ENCODE measurements around the gene IL37.

IL37 gene

GRCh38 chr2:112921982-112922381 lies 11.0 kb downstream of the IL37 start:
- no peaks in the 10 kb centered on the region for H3K79me2 ChIP-seq (ENCODE audit: insufficient read depth, low read depth)
- H4K20me1 ChIP-seq (ENCODE audit: insufficient read depth): no peaks in the 10 kb centered on the region
- TF ChIP-seq CTCF (conservative IDR thresholded peaks at IDR 0.05; ENCODE audit: low read depth, low read length): no peak
- H3K9ac ChIP-seq: no peak overlapping the region
- no peak overlapping the region for H3K4me2 ChIP-seq
- H3K27ac ChIP-seq: no peak overlapping the region
- no peaks in the 10 kb centered on the region for H3K36me3 ChIP-seq (ENCODE audit: insufficient read depth)
- H3K4me1 ChIP-seq (ENCODE audit: low read depth, poor library complexity, severe bottlenecking): no peaks in the 10 kb centered on the region
- H3K27me3 ChIP-seq (ENCODE audit: insufficient read depth, low read depth): no peaks in the 10 kb centered on the region
- no peak overlapping the region for H3K4me3 ChIP-seq (IDR thresholded peaks at IDR 0.05; ENCODE audit: insufficient read depth, low read depth, low read length)
- H2AFZ ChIP-seq (ENCODE audit: low read depth): no peak overlapping the region

- Histone ChIP-seq H3K4me2 (no peak overlapping the region), H3K79me2 (ENCODE audit: insufficient read depth, low read depth) (no peaks in the 10 kb centered on the region), H3K27ac (no peak overlapping the region), H4K20me1 (ENCODE audit: insufficient read depth) (no peaks in the 10 kb centered on the region), H3K27me3 (ENCODE audit: insufficient read depth, low read depth) (no peaks in the 10 kb centered on the region), H3K4me1 (ENCODE audit: low read depth, poor library complexity, severe bottlenecking) (no peaks in the 10 kb centered on the region), H2AFZ (ENCODE audit: low read depth) (no peak overlapping the region), H3K4me3 (IDR thresholded peaks at IDR 0.05; ENCODE audit: insufficient read depth, low read depth, low read length) (no peak overlapping the region), H3K36me3 (ENCODE audit: insufficient read depth) (no peaks in the 10 kb centered on the region), H3K9ac (no peak overlapping the region)
- TF ChIP-seq CTCF (conservative IDR thresholded peaks at IDR 0.05; ENCODE audit: low read depth, low read length): no peak
Measured at GRCh38 chr2:112923237-112923966, 12.4 kb downstream of the IL37 start.

- TF ChIP-seq CTCF (conservative IDR thresholded peaks at IDR 0.05; ENCODE audit: low read depth, low read length): no peak
- no peaks in the 10 kb centered on the region for H3K79me2 ChIP-seq (ENCODE audit: insufficient read depth, low read depth)
- H4K20me1 ChIP-seq (ENCODE audit: insufficient read depth): no peaks in the 10 kb centered on the region
- H3K4me1 ChIP-seq (ENCODE audit: low read depth, poor library complexity, severe bottlenecking): no peaks in the 10 kb centered on the region
- no peak overlapping the region for H3K9ac ChIP-seq
- H3K4me2 ChIP-seq: no peak overlapping the region
- no peak overlapping the region for H3K27ac ChIP-seq
- H3K27me3 ChIP-seq (ENCODE audit: insufficient read depth, low read depth): no peaks in the 10 kb centered on the region
- H2AFZ ChIP-seq (ENCODE audit: low read depth): no peak overlapping the region
- H3K4me3 ChIP-seq (IDR thresholded peaks at IDR 0.05; ENCODE audit: insufficient read depth, low read depth, low read length): no peak overlapping the region
- H3K36me3 ChIP-seq (ENCODE audit: insufficient read depth): no peaks in the 10 kb centered on the region
Measured at GRCh38 chr2:112923967-112924338, 13.0 kb downstream of the IL37 start.

- Histone ChIP-seq H2AFZ (ENCODE audit: low read depth) (no peak overlapping the region), H3K27me3 (ENCODE audit: insufficient read depth, low read depth) (no peaks in the 10 kb centered on the region), H3K9ac (no peak overlapping the region), H3K79me2 (ENCODE audit: insufficient read depth, low read depth) (no peaks in the 10 kb centered on the region), H3K27ac (no peak overlapping the region), H3K36me3 (ENCODE audit: insufficient read depth) (no peaks in the 10 kb centered on the region), H3K4me1 (ENCODE audit: low read depth, poor library complexity, severe bottlenecking) (no peaks in the 10 kb centered on the region), H3K4me3 (IDR thresholded peaks at IDR 0.05; ENCODE audit: insufficient read depth, low read depth, low read length) (no peak overlapping the region), H4K20me1 (ENCODE audit: insufficient read depth) (no peaks in the 10 kb centered on the region), H3K4me2 (no peak overlapping the region)
- TF ChIP-seq CTCF (conservative IDR thresholded peaks at IDR 0.05; ENCODE audit: low read depth, low read length): no peak
Measured at GRCh38 chr2:112924360-112924759, 13.4 kb downstream of the IL37 start.

Measured in KMS-11 (cell line).